Common myeloid progenitor, CD34-positive (primary cell): ENCODE results near the gene ENO3. TPM values are rescaled to one million over a fixed set of nuclear protein-coding genes. Genes with fewer than 3 reads are reported as not detected.
"Not testable (repeated sequence)": the region's sequence is repeated elsewhere in the genome, so short reads cannot be mapped to it uniquely, and the experiment has no call there.

Experiments used
- CTCF ChIA-PET: fragments of 350-600 bp; sonication (Branson Sonifier 250); formaldehyde crosslinking; loops from one replicate; lab custom pipeline; 2021; ENCODE audit warnings: antibody characterized with exemption; lab: Charles Lee
- POLR2A ChIA-PET: fragments of 350-600 bp; sonication (Branson Sonifier 250); formaldehyde crosslinking; loops from one replicate; lab custom pipeline; 2021; ENCODE audit warnings: antibody characterized with exemption; lab: Charles Lee
- DNase-seq, 3 donors: peaks; one replicate each; pipeline versions ENCODE4 v3.0.0 to v3.0.0-alpha.2; 2013
- H3K27ac ChIP-seq, 2 experiments: 1 replicate in 1 of 2; 2 replicates in 1 of 2; pipeline ENCODE4 v1.7.0; 2013; ENCODE audit warnings: inconsistent platforms in 2 of 2, low read length in 2 of 2, mild to moderate bottlenecking in 2 of 2, low read depth in 1 of 2, moderate library complexity in 1 of 2; ENCODE audit not compliant: severe bottlenecking in 2 of 2, insufficient read depth in 1 of 2, poor library complexity in 1 of 2
- H3K27me3 ChIP-seq, 5 experiments: replicated peaks in 2 of 5; 1 replicate in 3 of 5; 2 replicates in 2 of 5; pipeline versions ENCODE4 v1.6.1 to v1.7.0; 2013; ENCODE audit warnings: low read length in 4 of 5, mild to moderate bottlenecking in 2 of 5, moderate library complexity in 2 of 5, inconsistent platforms in 1 of 5; ENCODE audit not compliant: insufficient read depth in 5 of 5, control insufficient read depth in 4 of 5
- H3K36me3 ChIP-seq, 4 experiments: 1 replicate in 2 of 4; 2 replicates in 2 of 4; pipeline versions ENCODE4 v1.6.1 to v1.7.0; 2013; ENCODE audit warnings: low read length in 3 of 4, control low read depth in 1 of 4, mild to moderate bottlenecking in 1 of 4; ENCODE audit not compliant: control insufficient read depth in 4 of 4, insufficient read depth in 4 of 4
- H3K4me1 ChIP-seq, 4 experiments: 1 replicate in 3 of 4; 2 replicates in 1 of 4; pipeline versions ENCODE4 v1.6.1 to v1.7.1; 2013; ENCODE audit warnings: low read length in 3 of 4, mild to moderate bottlenecking in 3 of 4, control low read depth in 1 of 4, inconsistent platforms in 1 of 4, moderate library complexity in 1 of 4; ENCODE audit not compliant: control insufficient read depth in 4 of 4, insufficient read depth in 4 of 4; ENCODE audit errors: control extremely low read depth in 1 of 4
- H3K4me3 ChIP-seq, 7 experiments: 1 replicate in 4 of 7; 2 replicates in 3 of 7; pipeline versions ENCODE4 v1.5.1 to v1.7.0; 2013; ENCODE audit warnings: mild to moderate bottlenecking in 7 of 7, low read length in 6 of 7, moderate library complexity in 6 of 7, inconsistent platforms in 2 of 7, low read depth in 2 of 7, control low read depth in 1 of 7; ENCODE audit not compliant: insufficient read depth in 4 of 7, control insufficient read depth in 1 of 7; ENCODE audit errors: extremely low read depth in 1 of 7
- H3K9me3 ChIP-seq, 5 experiments: 1 replicate in 4 of 5; 2 replicates in 1 of 5; pipeline versions ENCODE4 v1.6.1 to v1.7.1; 2013; ENCODE audit warnings: low read length in 4 of 5, mild to moderate bottlenecking in 2 of 5, inconsistent platforms in 1 of 5, low read depth in 1 of 5, moderate library complexity in 1 of 5; ENCODE audit not compliant: control insufficient read depth in 4 of 5, insufficient read depth in 2 of 5; ENCODE audit errors: control extremely low read depth in 1 of 5
- WGBS: methylation state at CpG from one replicate; pipeline ENCODE4 v1.1.5; 2013; ENCODE audit not compliant: insufficient coverage; 5-methylcytosine and 5-hydroxymethylcytosine counted together
- polyA plus RNA-seq: library from polyadenylated mRNA; unstranded; fragments of 120-200 nt; gene quantifications from one replicate; pipeline ENCODE4 v1.2.1, GENCODE V29; 2013

Gene ENO3
- 13.1 TPM for polyA plus RNA-seq

- 80% methylated on average over 1 of the region's 7 CpGs for WGBS
These were observed at the start of gene ENO3 for GRCh38 chr17:4950746-4951204. ENO3 (plus strand) TSS chr17:4951119; CDS start chr17:4951830, 711 bp downstream.

GRCh38 chr17:4901648-4902344 is 49.1 kb upstream of the ENO3 start:
- Histone ChIP-seq H3K27me3 (peaks cover 0 to 41% (median 26%) of the 10 kb centered on the region in 5 experiments), H3K9me3 (no peaks in the 10 kb centered on the region), H3K4me3 (peak overlapping the region in 3 of 7 experiments; percentile 29 to 77 (median 66)), H3K27ac (no peak overlapping the region), H3K36me3 (peaks cover 0 to 5% (median 2%) of the 10 kb centered on the region in 4 experiments), H3K4me1 (peaks cover 0 to 55% (median 43%) of the 10 kb centered on the region in 4 experiments)
- 23% methylated on average over 43 of the region's 48 CpGs for WGBS
- ChIA-PET CTCF (interaction anchor here (0.6 to 1.8 kb wide), 7 partner anchors 12 to 192 kb away, joined by 3 to 4 read pairs (median 3); partner anchors contain the start of gene SPAG7), POLR2A (interaction anchor here (0.8 to 1.0 kb wide), 2 partner anchors 38 to 87 kb away, joined by 3 read pairs; partner anchors contain the start of genes RNF167 and SLC25A11)
- peak; percentile 42 to 71 (median 53) for DNase-seq

More at GRCh38 chr17:4950746-4951204, at the start of gene ENO3:
- ChIA-PET CTCF (interaction anchor here (1.0 to 8.5 kb wide), 5 partner anchors 8 to 41 kb away, joined by 3 to 69 read pairs (median 3); partner anchors contain the start of gene SPAG7), POLR2A (interaction anchor here (3.0 kb wide), 1 partner anchor 11 kb away, joined by 17 read pairs; the partner anchor contains the start of genes RNF167 and SLC25A11)
- H3K36me3 ChIP-seq, result peaks cover 0 to 13% (median 4%) of the 10 kb centered on the region in 4 experiments
- H3K4me3 ChIP-seq, result peak within 1 kb of the TSS; percentile 35 to 98 (median 63)
- no peak for DNase-seq
- H3K9me3 ChIP-seq, result no peaks in the 10 kb centered on the region
- H3K4me1 ChIP-seq, result peaks cover 12 to 41% (median 37%) of the 10 kb centered on the region in 4 experiments
- no peaks in the 10 kb centered on the region for H3K27me3 ChIP-seq
- H3K27ac ChIP-seq, result peak within 1 kb of the TSS; percentile 74 to 82

GRCh38 chr17:4902540-4902939 is 48.4 kb upstream of the ENO3 start:
- H3K36me3 ChIP-seq, result no peaks in the 10 kb centered on the region
- peaks cover 0 to 37% (median 26%) of the 10 kb centered on the region in 5 experiments for H3K27me3 ChIP-seq
- POLR2A ChIA-PET, result interaction anchor here (0.8 kb wide), 1 partner anchor 38 kb away, joined by 3 read pairs; the partner anchor contains the start of genes RNF167 and SLC25A11
- peaks cover 0 to 55% (median 43%) of the 10 kb centered on the region in 4 experiments for H3K4me1 ChIP-seq
- DNase-seq, result no peak
- CTCF ChIA-PET, result interaction anchor here (1.0 to 1.8 kb wide), 9 partner anchors 12 to 157 kb away, joined by 3 to 5 read pairs (median 3); partner anchors contain the start of gene SPAG7
- no peak overlapping the region for H3K27ac ChIP-seq
- 78% methylated on average over 3 of the region's 8 CpGs for WGBS
- H3K9me3 ChIP-seq, result no peaks in the 10 kb centered on the region
- H3K4me3 ChIP-seq, result peak overlapping the region in 1 of 7 experiments; percentile 1

GRCh38 chr17:4903051-4903818 is 47.7 kb upstream of the ENO3 start, which contains the start of gene CHRNE:
CHRNE (minus strand) TSS chr17:4903098; CDS start chr17:4903063, 35 bp downstream.
- peak within 1 kb of the TSS in 2 of 7 experiments; percentile 66 to 77 for H3K4me3 ChIP-seq
- no peaks in the 10 kb centered on the region for H3K9me3 ChIP-seq
- no peaks in the 10 kb centered on the region for H3K36me3 ChIP-seq
- no peak within 1 kb of the TSS for H3K27ac ChIP-seq
- H3K27me3 ChIP-seq, result peaks cover 0 to 32% (median 26%) of the 10 kb centered on the region in 5 experiments
- peak; percentile 86 to 90 (median 89) for DNase-seq
- POLR2A ChIA-PET, result no interaction called here
- CTCF ChIA-PET, result interaction anchor here (0.6 to 1.8 kb wide), 12 partner anchors 11 to 156 kb away, joined by 3 to 5 read pairs (median 4); partner anchors contain the start of gene SPAG7
- peaks cover 0 to 54% (median 45%) of the 10 kb centered on the region in 4 experiments for H3K4me1 ChIP-seq
- WGBS, result 0% methylated on average over 8 of the region's 10 CpGs

GRCh38 chr17:4906642-4907041 is 44.3 kb upstream of the ENO3 start:
- H3K27me3 ChIP-seq, H3K9me3 ChIP-seq, H3K27ac ChIP-seq, CTCF ChIA-PET, H3K4me3 ChIP-seq, DNase-seq, POLR2A ChIA-PET, H3K36me3 ChIP-seq: not testable (repeated sequence)
- H3K4me1 ChIP-seq, result peaks cover 0 to 32% (median 30%) of the 10 kb centered on the region in 4 experiments

GRCh38 chr17:4908301-4908700 is 42.6 kb upstream of the ENO3 start:
- peaks cover 0 to 20% (median 15%) of the 10 kb centered on the region in 4 experiments for H3K4me1 ChIP-seq
- ChIA-PET CTCF (interaction anchor here (0.6 to 2.6 kb wide), 27 partner anchors 10 to 388 kb away, joined by 3 to 35 read pairs (median 5); partner anchors contain the start of genes CAMTA2, ENO3, RNF167 and SLC25A11), POLR2A (interaction anchor here (1.3 to 1.8 kb wide), 2 partner anchors 31 to 58 kb away, joined by 6 to 8 read pairs; partner anchors contain the start of genes RNF167 and SLC25A11)
- H3K9me3 ChIP-seq, result no peaks in the 10 kb centered on the region
- H3K27me3 ChIP-seq, result peaks cover 0 to 5% (median 0%) of the 10 kb centered on the region in 5 experiments
- no peaks in the 10 kb centered on the region for H3K36me3 ChIP-seq
- H3K27ac ChIP-seq, result no peak overlapping the region
- WGBS, result 78% methylated on average over 7 of the region's 10 CpGs
- DNase-seq, result no peak
- no peak overlapping the region for H3K4me3 ChIP-seq
